Caco-2 (cell line): Measurements from ENCODE around the gene ABCA7. TPM values are rescaled to one million over a fixed set of nuclear protein-coding genes. Genes with fewer than 3 reads are reported as not detected.

Experiments
- BruUV-seq: library from RNA; stranded (reverse); fragments of 400-500 nt; replicated peaks from 2 replicates; lab custom pipeline; 2021; lab: Mats Ljungman, UMichigan
- CTCF ChIA-PET: fragments of 300-600 bp; sonication (Branson Sonifier 250); formaldehyde crosslinking; loops from one replicate; lab custom pipeline; 2022; ENCODE audit warnings: antibody characterized with exemption; lab: Charles Lee
- POLR2A ChIA-PET: fragments of 300-600 bp; sonication (Branson Sonifier 250); formaldehyde crosslinking; loops from one replicate; lab custom pipeline; 2022; ENCODE audit warnings: antibody characterized with exemption; lab: Charles Lee
- DNase-seq, 2 experiments: peaks; one replicate each; pipeline versions ENCODE4 v3.0.0 to v3.0.0-alpha.2; 2020 to 2022
- H3K27me3 ChIP-seq: replicated peaks from 2 replicates; pipeline ENCODE4 v1.6.0; 2011; ENCODE audit warnings: low read length; ENCODE audit not compliant: control insufficient read depth, insufficient read depth
- H3K36me3 ChIP-seq: 2 replicates; pipeline ENCODE4 v1.5.1; 2011; ENCODE audit warnings: low read length; ENCODE audit not compliant: control insufficient read depth, insufficient read depth
- H3K4me1 ChIP-seq: fragments of 250-450 bp; sonication (Bioruptor Pico); 2 replicates; pipeline ENCODE4 v1.5.1; 2020; ENCODE audit warnings: mild to moderate bottlenecking
- H3K4me3 ChIP-seq: 2 replicates; pipeline ENCODE4 v1.5.1; 2011; ENCODE audit warnings: low read depth, mild to moderate bottlenecking, control low read depth, low read length
- H3K9me3 ChIP-seq: fragments of 250-450 bp; sonication (Bioruptor Pico); 2 replicates; pipeline ENCODE4 v1.5.1; 2020; ENCODE audit warnings: mild to moderate bottlenecking, moderate library complexity
- H3K27ac Mint-ChIP-seq: one replicate; pipeline ENCODE4 v1.8.0; 2022; ENCODE audit warnings: mixed read lengths; ENCODE audit not compliant: unreplicated experiment
- H3K27me3 Mint-ChIP-seq: one replicate; pipeline ENCODE4 v1.8.0; 2022; ENCODE audit warnings: mixed read lengths; ENCODE audit not compliant: insufficient read depth, unreplicated experiment
- H3K36me3 Mint-ChIP-seq: one replicate; pipeline ENCODE4 v1.8.0; 2022; ENCODE audit warnings: mild to moderate bottlenecking, mixed read lengths; ENCODE audit not compliant: insufficient read depth, unreplicated experiment
- H3K4me1 Mint-ChIP-seq: one replicate; pipeline ENCODE4 v1.8.0; 2022; ENCODE audit warnings: low read depth, mixed read lengths; ENCODE audit not compliant: unreplicated experiment
- H3K4me3 Mint-ChIP-seq: one replicate; pipeline ENCODE4 v1.8.0; 2022; ENCODE audit warnings: mild to moderate bottlenecking, moderate library complexity, mixed read lengths; ENCODE audit not compliant: unreplicated experiment
- H3K9me3 Mint-ChIP-seq: one replicate; pipeline ENCODE4 v1.8.0; 2022; ENCODE audit warnings: mixed read lengths; ENCODE audit not compliant: unreplicated experiment
- intact Hi-C: fragments of 100-400 bp; cut with micrococcal nuclease; formaldehyde crosslinking; loops from one replicate; pipeline ENCODE4 v1.10.0; 2022; ENCODE audit not compliant: unreplicated experiment
- total RNA-seq: library from RNA; stranded (reverse); gene quantifications from 2 replicates; pipeline ENCODE4 v1.2.3, GENCODE V29; 2022
- TF ChIP-seq, protein P1 (sequence below), 2 experiments: fragments of 200-600 bp in 1 of 2; IDR thresholded peaks; 1 replicate in 1 of 2; 2 replicates in 1 of 2; pipeline versions ENCODE4 v1.5.1 to v1.8.0; 2011 to 2022; ENCODE audit warnings: antibody characterized with exemption in 1 of 2, control low read depth in 1 of 2, inconsistent platforms in 1 of 2, low read depth in 1 of 2, low read length in 1 of 2, mild to moderate bottlenecking in 1 of 2, moderate library complexity in 1 of 2; ENCODE audit not compliant: insufficient read depth in 1 of 2, severe bottlenecking in 1 of 2, unreplicated experiment in 1 of 2

ABCA7 gene
- total RNA-seq, 1 experiment from 2014 or later: 45.9 TPM

DNA sequence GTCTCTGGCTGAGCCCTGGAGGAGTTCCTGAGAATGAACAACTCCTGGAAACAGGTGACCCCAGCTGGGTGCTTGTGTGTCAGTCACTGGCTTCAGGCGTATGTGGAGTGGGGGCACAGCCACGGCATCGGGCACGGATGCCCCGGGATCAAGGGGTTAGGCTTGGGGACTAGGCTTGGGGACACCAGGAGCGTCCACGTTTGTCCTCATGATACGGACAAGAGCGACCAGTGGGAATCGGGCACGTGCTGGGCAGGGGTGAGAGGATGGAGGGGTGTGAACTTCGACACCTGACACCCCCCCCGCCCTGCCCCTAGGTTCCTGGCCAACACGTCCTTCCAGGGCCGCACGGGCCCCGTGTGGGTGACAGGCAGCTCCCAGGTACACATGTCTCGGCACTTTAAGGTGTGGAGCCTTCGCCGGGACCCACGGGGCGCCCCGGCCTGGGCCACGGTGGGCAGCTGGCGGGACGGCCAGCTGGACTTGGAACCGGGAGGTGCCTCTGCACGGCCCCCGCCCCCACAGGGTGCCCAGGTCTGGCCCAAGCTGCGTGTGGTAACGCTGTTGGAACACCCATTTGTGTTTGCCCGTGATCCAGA, 35.6 kb upstream of the ABCA7 start:
- H3K27ac Mint-ChIP-seq: no peak overlapping the region
- no peak overlapping the region for H3K4me3 ChIP-seq
- no peak for DNase-seq
- H3K36me3 ChIP-seq: no peaks in the 10 kb centered on the region
- no peaks in the 10 kb centered on the region for H3K9me3 ChIP-seq
- CTCF ChIA-PET: no interaction called here
- intact Hi-C loops: no loop called here
- no TSS peak for BruUV-seq
- no peak overlapping the region for H3K4me3 Mint-ChIP-seq
- H3K4me1 ChIP-seq: peaks cover 9% of the 10 kb centered on the region; the same call in 1 of the 2 replicates
- no peaks in the 10 kb centered on the region for H3K4me1 Mint-ChIP-seq
- TF ChIP-seq, protein P1, sequence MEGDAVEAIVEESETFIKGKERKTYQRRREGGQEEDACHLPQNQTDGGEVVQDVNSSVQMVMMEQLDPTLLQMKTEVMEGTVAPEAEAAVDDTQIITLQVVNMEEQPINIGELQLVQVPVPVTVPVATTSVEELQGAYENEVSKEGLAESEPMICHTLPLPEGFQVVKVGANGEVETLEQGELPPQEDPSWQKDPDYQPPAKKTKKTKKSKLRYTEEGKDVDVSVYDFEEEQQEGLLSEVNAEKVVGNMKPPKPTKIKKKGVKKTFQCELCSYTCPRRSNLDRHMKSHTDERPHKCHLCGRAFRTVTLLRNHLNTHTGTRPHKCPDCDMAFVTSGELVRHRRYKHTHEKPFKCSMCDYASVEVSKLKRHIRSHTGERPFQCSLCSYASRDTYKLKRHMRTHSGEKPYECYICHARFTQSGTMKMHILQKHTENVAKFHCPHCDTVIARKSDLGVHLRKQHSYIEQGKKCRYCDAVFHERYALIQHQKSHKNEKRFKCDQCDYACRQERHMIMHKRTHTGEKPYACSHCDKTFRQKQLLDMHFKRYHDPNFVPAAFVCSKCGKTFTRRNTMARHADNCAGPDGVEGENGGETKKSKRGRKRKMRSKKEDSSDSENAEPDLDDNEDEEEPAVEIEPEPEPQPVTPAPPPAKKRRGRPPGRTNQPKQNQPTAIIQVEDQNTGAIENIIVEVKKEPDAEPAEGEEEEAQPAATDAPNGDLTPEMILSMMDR (IDR thresholded peaks at IDR 0.05; ENCODE audit: insufficient read depth in 1 of 2, low read depth in 1 of 2, low read length in 1 of 2, severe bottlenecking in 1 of 2, unreplicated experiment in 1 of 2): no peak
- POLR2A ChIA-PET: no interaction called here
- no peaks in the 10 kb centered on the region for H3K9me3 Mint-ChIP-seq
- peaks cover 8% of the 10 kb centered on the region for H3K27me3 Mint-ChIP-seq
- peaks cover 30% of the 10 kb centered on the region for H3K36me3 Mint-ChIP-seq
- peaks cover 1% of the 10 kb centered on the region; the same call in 1 of the 2 replicates for H3K27me3 ChIP-seq

- peaks cover 7% of the 10 kb centered on the region for H3K27me3 Mint-ChIP-seq
- H3K27ac Mint-ChIP-seq: no peak overlapping the region
- H3K36me3 ChIP-seq: no peaks in the 10 kb centered on the region
- no peak overlapping the region for H3K4me3 Mint-ChIP-seq
- ChIA-PET CTCF (no interaction called here), POLR2A (no interaction called here)
- no peak for DNase-seq
- peaks cover 9% of the 10 kb centered on the region; the same call in 1 of the 2 replicates for H3K4me1 ChIP-seq
- H3K9me3 Mint-ChIP-seq: no peaks in the 10 kb centered on the region
- TF ChIP-seq, protein P1 (IDR thresholded peaks at IDR 0.05; ENCODE audit: insufficient read depth in 1 of 2, low read depth in 1 of 2, low read length in 1 of 2, severe bottlenecking in 1 of 2, unreplicated experiment in 1 of 2): no peak
- intact Hi-C loops: no loop called here
- H3K27me3 ChIP-seq: no peaks in the 10 kb centered on the region
- no peaks in the 10 kb centered on the region for H3K9me3 ChIP-seq
- no peak overlapping the region for H3K4me3 ChIP-seq
- peaks cover 30% of the 10 kb centered on the region for H3K36me3 Mint-ChIP-seq
- no peaks in the 10 kb centered on the region for H3K4me1 Mint-ChIP-seq
- BruUV-seq: no TSS peak
These were observed 34.9 kb upstream of the ABCA7 start for GRCh38 chr19:1004803-1005664.

DNA sequence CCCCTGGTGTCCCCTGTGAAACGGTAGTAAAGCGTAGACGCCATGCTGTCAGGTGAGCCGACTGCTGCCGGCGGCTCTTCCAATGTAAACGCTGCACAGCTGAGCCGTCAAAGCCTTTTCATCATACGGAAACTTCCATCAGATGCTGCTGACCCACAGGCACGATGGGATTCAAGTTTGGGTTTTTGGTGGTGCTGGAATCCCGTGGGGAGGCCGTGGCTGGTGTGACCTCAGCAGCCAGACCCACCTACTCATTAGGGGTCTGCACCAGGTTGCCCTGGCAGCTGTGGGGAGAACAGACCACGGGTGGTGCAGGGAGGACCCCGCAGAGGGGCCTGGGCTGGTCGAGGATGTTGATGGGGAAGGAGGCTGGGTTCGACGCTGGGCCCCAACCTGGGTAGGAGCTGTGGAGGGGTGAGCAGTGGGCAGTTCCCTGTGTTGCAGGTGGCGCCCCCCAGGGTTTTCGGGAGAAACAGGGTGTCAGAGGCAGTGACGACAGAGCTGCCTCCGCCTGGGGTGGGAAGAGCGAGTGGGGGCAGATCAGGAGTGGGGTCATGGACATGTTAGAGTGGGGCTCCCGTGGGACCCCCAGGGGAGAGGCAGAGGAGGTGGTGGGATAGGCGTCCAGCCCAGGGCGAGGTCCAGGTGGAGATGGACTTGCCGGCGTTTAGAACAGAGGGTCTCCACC, 33.1 kb upstream of the ABCA7 start:
- no peaks in the 10 kb centered on the region for H3K36me3 ChIP-seq
- H3K4me1 Mint-ChIP-seq: no peaks in the 10 kb centered on the region
- no peak overlapping the region for H3K27ac Mint-ChIP-seq
- H3K9me3 ChIP-seq: no peaks in the 10 kb centered on the region
- no peak for DNase-seq
- no TSS peak for BruUV-seq
- peaks cover 4% of the 10 kb centered on the region for H3K27me3 Mint-ChIP-seq
- POLR2A ChIA-PET: no interaction called here
- TF ChIP-seq, protein P1 (IDR thresholded peaks at IDR 0.05; ENCODE audit: insufficient read depth in 1 of 2, low read depth in 1 of 2, low read length in 1 of 2, severe bottlenecking in 1 of 2, unreplicated experiment in 1 of 2): no peak
- H3K36me3 Mint-ChIP-seq: peaks cover 30% of the 10 kb centered on the region
- no peak overlapping the region for H3K4me3 Mint-ChIP-seq
- CTCF ChIA-PET: no interaction called here
- intact Hi-C loops: no loop called here
- H3K4me1 ChIP-seq: 0 out of 2 replicates have a peak, but pooled peaks cover under 1% of the 10 kb centered on the region
- no peaks in the 10 kb centered on the region for H3K9me3 Mint-ChIP-seq
- no peaks in the 10 kb centered on the region for H3K27me3 ChIP-seq
- no peak overlapping the region for H3K4me3 ChIP-seq
